Endothelial cell of umbilical vein (primary cell): ENCODE data around the gene HNRNPA2B1. TPM values are rescaled to one million over a fixed set of nuclear protein-coding genes. Genes with fewer than 3 reads are reported as not detected.

Experiments
- BruUV-seq: library from RNA; stranded (reverse); fragments of 400-500 nt; replicated peaks from 2 replicates; lab custom pipeline; 2021; lab: Mats Ljungman, UMichigan
- CTCF ChIA-PET: fragments of 300-600, 350-600 bp; sonication (Branson Sonifier 250); formaldehyde crosslinking; loops from one replicate; lab custom pipeline; 2021; ENCODE audit warnings: antibody characterized with exemption, inconsistent platforms; lab: Charles Lee
- POLR2A ChIA-PET: fragments of 300-600, 350-600 bp; sonication (Branson Sonifier 250); formaldehyde crosslinking; loops from one replicate; lab custom pipeline; 2021; ENCODE audit warnings: antibody characterized with exemption, inconsistent platforms; lab: Charles Lee
- DNase-seq: peaks from one replicate; pipeline ENCODE4 v3.0.0-alpha.2; 2011; ENCODE audit warnings: low read depth, low spot score
- FAIRE-seq: peaks from 2 replicates; lab custom pipeline; 2011; peaks lifted over from hg19 to GRCh38; lab: Jason Lieb, UNC
- H2AFZ ChIP-seq: 2 replicates; pipeline ENCODE4 v1.6.0; 2012; ENCODE audit warnings: low read depth, low read length, control low read depth, inconsistent platforms
- H3K27ac ChIP-seq: 2 replicates; pipeline ENCODE4 v1.5.1; 2011; ENCODE audit warnings: low read depth, mild to moderate bottlenecking, control low read depth, low read length, moderate library complexity; ENCODE audit not compliant: insufficient read depth
- H3K27me3 ChIP-seq, 2 experiments: 2 replicates each; pipeline versions ENCODE4 v1.6.0 to v1.6.1; 2011; ENCODE audit warnings: low read length in 2 of 2, mixed read lengths in 1 of 2; ENCODE audit not compliant: control insufficient read depth in 2 of 2, insufficient read depth in 2 of 2
- H3K36me3 ChIP-seq, 2 experiments: 2 replicates in 1 of 2; 3 replicates in 1 of 2; pipeline ENCODE4 v1.5.1; 2011; ENCODE audit warnings: low read length in 2 of 2, mild to moderate bottlenecking in 1 of 2, moderate library complexity in 1 of 2; ENCODE audit not compliant: control insufficient read depth in 2 of 2, insufficient read depth in 2 of 2; ENCODE audit errors: extremely low read depth in 1 of 2
- H3K4me1 ChIP-seq: 3 replicates; pipeline ENCODE4 v1.5.1; 2011; ENCODE audit warnings: mild to moderate bottlenecking, low read length; ENCODE audit not compliant: control insufficient read depth, insufficient read depth; ENCODE audit errors: extremely low read depth
- H3K4me2 ChIP-seq: 2 replicates; pipeline ENCODE4 v1.6.1; 2011; ENCODE audit warnings: low read length, control low read depth, mixed read lengths; ENCODE audit not compliant: insufficient read depth
- H3K4me3 ChIP-seq, 3 experiments: fragments of 200-600 bp in 1 of 3; sonication (generic), shearing (Covaris generic) in 1 of 3; replicated peaks in 1 of 3; 2 replicates each; pipeline ENCODE4 v1.5.1; 2011 to 2016; ENCODE audit warnings: control low read depth in 3 of 3, low read length in 3 of 3, mild to moderate bottlenecking in 2 of 3, inconsistent platforms in 1 of 3, low read depth in 1 of 3, moderate library complexity in 1 of 3; ENCODE audit not compliant: insufficient read depth in 1 of 3
- H3K79me2 ChIP-seq: 2 replicates; pipeline ENCODE4 v1.6.0; 2012; ENCODE audit warnings: low read length, inconsistent platforms; ENCODE audit not compliant: control insufficient read depth, insufficient read depth
- H3K9ac ChIP-seq: replicated peaks from 2 replicates; pipeline ENCODE3; 2011; ENCODE audit warnings: low read length, control low read depth; ENCODE audit not compliant: insufficient read depth; ENCODE audit errors: extremely low read depth
- H3K9me1 ChIP-seq: replicated peaks from 3 replicates; pipeline ENCODE4 v1.6.0; 2011; ENCODE audit warnings: mild to moderate bottlenecking, low read length; ENCODE audit not compliant: control insufficient read depth, insufficient read depth; ENCODE audit errors: extremely low read depth
- H3K9me3 ChIP-seq: replicated peaks from 2 replicates; pipeline ENCODE4 v1.5.1; 2012; ENCODE audit warnings: low read length, inconsistent platforms; ENCODE audit not compliant: control insufficient read depth, insufficient read depth
- H4K20me1 ChIP-seq: replicated peaks from 2 replicates; pipeline ENCODE3; 2011; ENCODE audit warnings: mild to moderate bottlenecking, low read length; ENCODE audit not compliant: control insufficient read depth, insufficient read depth; ENCODE audit errors: extremely low read depth
- CTCF ChIP-seq, 2 donors: IDR thresholded peaks; 1 replicate in 1 of 2; 2 replicates in 1 of 2; pipeline ENCODE4 v1.5.1; 2011; ENCODE audit warnings: low read length in 2 of 2, mild to moderate bottlenecking in 2 of 2, moderate library complexity in 2 of 2, control low read depth in 1 of 2, inconsistent platforms in 1 of 2, low read depth in 1 of 2; ENCODE audit not compliant: insufficient read depth in 1 of 2; ENCODE audit errors: extremely low read depth in 1 of 2
- EZH2 ChIP-seq: IDR thresholded peaks from 2 replicates; pipeline ENCODE4 v1.6.1; 2012; ENCODE audit warnings: borderline replicate concordance, low read depth, mild to moderate bottlenecking, moderate library complexity, low read length, inconsistent platforms; ENCODE audit not compliant: severe bottlenecking
- FOS ChIP-seq: IDR thresholded peaks from 2 replicates; pipeline ENCODE4 v1.6.1; 2011; ENCODE audit warnings: mild to moderate bottlenecking, low read length, moderate library complexity, borderline replicate concordance; ENCODE audit not compliant: insufficient read depth
- GATA2 ChIP-seq: IDR thresholded peaks from 2 replicates; pipeline ENCODE4 v1.7.0; 2011; ENCODE audit warnings: low read depth, mild to moderate bottlenecking, moderate library complexity, mixed read lengths, low read length; ENCODE audit not compliant: insufficient read length, insufficient read depth
- JUN ChIP-seq: IDR thresholded peaks from 2 replicates; pipeline ENCODE4 v1.6.1; 2011; ENCODE audit warnings: borderline replicate concordance, low read depth; ENCODE audit not compliant: insufficient read length, insufficient read depth
- MAX ChIP-seq: IDR thresholded peaks from 2 replicates; pipeline ENCODE4 v1.6.1; 2011; ENCODE audit not compliant: insufficient read depth, insufficient read length
- MYC ChIP-seq: IDR thresholded peaks from one replicate; pipeline ENCODE4 v1.6.1; 2011; ENCODE audit warnings: mild to moderate bottlenecking, low read depth, low read length
- POLR2A ChIP-seq: IDR thresholded peaks from 2 replicates; pipeline ENCODE4 v1.6.1; 2012; ENCODE audit warnings: low read depth, mild to moderate bottlenecking, control low read depth, low read length
- POLR2AphosphoS5 ChIP-seq: IDR thresholded peaks from 2 replicates; pipeline ENCODE4 v1.6.1; 2012; ENCODE audit warnings: low read depth, mild to moderate bottlenecking, control low read depth, low read length, moderate library complexity; ENCODE audit not compliant: insufficient read depth
- dilution Hi-C: fragments of 300-500 bp; cut with MboI; formaldehyde crosslinking; loops from one replicate; pipeline ENCODE4 v1.15.0; 2019; ENCODE audit warnings: low sequenced_read_pairs; ENCODE audit not compliant: extremely low pct_ligation_motif_present
- intact Hi-C: fragments of 100-400 bp; cut with micrococcal nuclease; formaldehyde crosslinking; loops from one replicate; pipeline ENCODE4 v1.10.0; 2022
- polyA plus RNA-seq, 4 experiments: library from polyadenylated mRNA; depleted of rRNA in 3 of 4; stranded (reverse) in 3 of 4; unstranded in 1 of 4; fragments of >200 nt; gene quantifications; 2 replicates each; pipeline versions ENCODE4 v1.2.1 to v1.2.3, GENCODE V29; 2011 to 2012; ENCODE audit warnings: missing spikeins in 1 of 4
- total RNA-seq: library from RNA; stranded (reverse); gene quantifications from 2 replicates; pipeline ENCODE4 v1.2.3, GENCODE V29; 2021

HNRNPA2B1 gene
- total and polyA plus RNA-seq, 2 donors (not counting 3 experiments of a cell fraction or from before 2014, with no cell fraction given) = 198 to 703 TPM

GRCh38 chr7:26166684-26167266, 33.8 kb downstream of the HNRNPA2B1 start:
- intact Hi-C loops = no loop called here
- no peak overlapping the region for H3K4me2 ChIP-seq
- H3K9ac ChIP-seq = no peak overlapping the region
- no peak overlapping the region for H2AFZ ChIP-seq
- peaks cover 19% of the 10 kb centered on the region for H3K79me2 ChIP-seq
- H3K27me3 ChIP-seq = no peaks in the 10 kb centered on the region
- H3K4me1 ChIP-seq = no peaks in the 10 kb centered on the region
- ChIA-PET POLR2A (interaction anchor here (1.1 kb wide), 1 partner anchor 10 kb away, joined by 4 read pairs; no protein-coding TSS in a partner anchor), CTCF (interaction anchor here (1.2 to 3.0 kb wide), 4 partner anchors 15 to 83 kb away, joined by 3 to 14 read pairs (median 4); partner anchors contain the start of gene NFE2L3)
- DNase-seq = no peak
- no peak overlapping the region for H3K27ac ChIP-seq
- no peaks in the 10 kb centered on the region for H3K9me1 ChIP-seq
- dilution Hi-C loops = no loop called here
- FAIRE-seq = no peak
- H4K20me1 ChIP-seq = no peaks in the 10 kb centered on the region
- no peaks in the 10 kb centered on the region for H3K9me3 ChIP-seq
- H3K36me3 ChIP-seq = no peaks in the 10 kb centered on the region
- H3K4me3 ChIP-seq = no peak overlapping the region
- TF ChIP-seq EZH2 = no peak
- no peak for TF ChIP-seq POLR2AphosphoS5
- TF ChIP-seq GATA2 = no peak
- TF ChIP-seq FOS = no peak
- TF ChIP-seq MYC = no peak
- TF ChIP-seq JUN = no peak
- no peak for TF ChIP-seq CTCF (IDR thresholded peaks at IDR 0.05; ENCODE audit: extremely low read depth in 1 of 2, insufficient read depth in 1 of 2, low read depth in 1 of 2, low read length in 2 of 2)
- TF ChIP-seq MAX = no peak
- TF ChIP-seq POLR2A = no peak
- BruUV-seq = no TSS peak
